T47D (cell line): Measurements from ENCODE around the gene PHLDA2.
"Not testable (repeated sequence)": the region's sequence is repeated elsewhere in the genome, so short reads cannot be mapped to it uniquely, and the experiment has no call there.

Source experiments
- DNase-seq, 2 experiments: peaks; one replicate each; pipeline versions ENCODE4 v3.0.0 to v3.0.0-alpha.2; 2011 to 2012; ENCODE audit warnings: low read depth in 1 of 2, low spot score in 1 of 2
- JUND ChIP-seq: IDR thresholded peaks from 2 replicates; pipeline ENCODE4 v1.6.1; 2012; ENCODE audit warnings: low read depth
- in situ Hi-C: cut with HindIII; loops from 2 replicates; pipeline ENCODE4 v1.10.0; 2016; ENCODE audit warnings: low sequenced_read_pairs, low pct_unique_long_range_greater_than_20kb

Gene PHLDA2

GRCh38 chr11:2914455-2915195, 14.6 kb downstream of the PHLDA2 start:
- DNase-seq = no peak
- in situ Hi-C loops = no loop called here
- TF ChIP-seq JUND = no peak

GRCh38 chr11:2913776-2914175, 15.4 kb downstream of the PHLDA2 start:
- DNase-seq = no peak
- in situ Hi-C loops = no loop called here
- no peak for TF ChIP-seq JUND

- in situ Hi-C loops = no loop called here
- TF ChIP-seq JUND = no peak
- DNase-seq = peak in 1 of 2 experiments; percentile 36
These were observed 16.2 kb downstream of the PHLDA2 start for GRCh38 chr11:2913019-2913431.

GRCh38 chr11:2912498-2912897, 16.7 kb downstream of the PHLDA2 start:
- in situ Hi-C loops = no loop called here
- peak; percentile 60; the same call in 1 of the 2 replicates for TF ChIP-seq JUND
- DNase-seq = peak; percentile 94 to 96

- in situ Hi-C loops = no loop called here
- DNase-seq = peak in 1 of 2 experiments; percentile 26
- no peak for TF ChIP-seq JUND
These were observed 17.3 kb downstream of the PHLDA2 start for GRCh38 chr11:2911785-2912391.

- no peak for DNase-seq
- TF ChIP-seq JUND = no peak
These were observed 18.0 kb downstream of the PHLDA2 start for GRCh38 chr11:2911088-2911784.

GRCh38 chr11:2910401-2910955, 18.7 kb downstream of the PHLDA2 start:
- no peak for TF ChIP-seq JUND
- DNase-seq = no peak
- in situ Hi-C loops = no loop called here

More at GRCh38 chr11:2911088-2911784, 18.0 kb downstream of the PHLDA2 start:
- in situ Hi-C loops = no loop called here

- in situ Hi-C loops = no loop called here
- no peak for DNase-seq
- TF ChIP-seq JUND = no peak
These were observed 19.9 kb downstream of the PHLDA2 start for GRCh38 chr11:2909133-2909902.

GRCh38 chr11:2908130-2908529, 21.1 kb downstream of the PHLDA2 start:
- no peak for TF ChIP-seq JUND
- in situ Hi-C loops = no loop called here
- DNase-seq = no peak

- in situ Hi-C loops, DNase-seq: not testable (repeated sequence)
These were observed 23.9 kb downstream of the PHLDA2 start for GRCh38 chr11:2905299-2905698.

GRCh38 chr11:2904153-2905052, 24.8 kb downstream of the PHLDA2 start:
- TF ChIP-seq JUND = no peak
- in situ Hi-C loops = no loop called here
- no peak for DNase-seq
